Measurements from ENCODE around the gene PTPN2.

DNA sequence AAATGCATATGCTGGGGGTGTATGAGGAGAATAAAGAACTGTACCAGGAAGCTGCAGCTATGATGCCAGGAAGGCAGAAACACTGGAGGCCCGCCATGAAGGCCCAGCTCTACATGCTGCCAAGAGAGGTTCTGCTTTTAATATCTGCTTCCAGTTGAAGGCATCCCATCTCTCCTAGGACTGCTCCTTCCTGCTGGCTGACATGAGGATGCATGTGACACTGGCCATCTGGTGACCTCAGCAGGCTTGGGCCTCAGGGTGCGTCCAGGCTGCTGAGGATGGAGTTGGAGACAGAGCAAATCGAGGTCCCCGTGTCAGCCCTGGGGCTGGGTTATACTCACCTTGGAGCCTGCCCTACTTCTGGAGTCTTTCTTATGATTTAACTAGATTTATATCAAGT is 132.1 kb downstream of the PTPN2 start:
- TF ChIP-seq CTCF (IDR thresholded peaks at IDR 0.05) (no peak), EP300 (IDR thresholded peaks at IDR 0.05) (no peak), POLR2A (IDR thresholded peaks at IDR 0.05) (no peak)
